ENCODE results near the gene LDLRAD3. TPM values are rescaled to one million over a fixed set of nuclear protein-coding genes. Genes with fewer than 3 reads are reported as not detected.

Gene LDLRAD3
- total RNA-seq, 2 donors from 2014 or later, result 19.2 to 30.6 TPM

- Histone ChIP-seq H3K36me3 (ENCODE audit: control insufficient read depth, insufficient read depth, low read length) (no peaks in the 10 kb centered on the region), H3K4me1 (ENCODE audit: control insufficient read depth, insufficient read depth, low read length) (no peaks in the 10 kb centered on the region), H3K27me3 (ENCODE audit: control insufficient read depth, insufficient read depth, low read length, poor library complexity, severe bottlenecking) (no peaks in the 10 kb centered on the region), H3K4me3 (ENCODE audit: low read length) (no peak overlapping the region), H3K27ac (ENCODE audit: low read depth, low read length) (no peak overlapping the region), H3K9ac (ENCODE audit: extremely low read depth, low read length, poor library complexity, severe bottlenecking) (no peak overlapping the region), H3K9me3 (ENCODE audit: control insufficient read depth, low read length) (no peaks in the 10 kb centered on the region)
- H3K27ac Mint-ChIP-seq, result no peak overlapping the region
- H3K4me1 Mint-ChIP-seq, result peaks cover 16% of the 10 kb centered on the region
- H3K27me3 Mint-ChIP-seq (ENCODE audit: insufficient read depth), result no peaks in the 10 kb centered on the region
- 90 to 96% methylated on average over 2 to 3 of the region's 3 CpGs for WGBS, 2 experiments (ENCODE audit: insufficient coverage in 1 of 2, insufficient read length in 1 of 2)
- H3K36me3 Mint-ChIP-seq (ENCODE audit: low read depth), result peaks cover 2% of the 10 kb centered on the region
- H3K4me3 Mint-ChIP-seq, result no peak overlapping the region
- TF ChIP-seq CTCF (conservative IDR thresholded peaks at IDR 0.05), result no peak
- H3K9me3 Mint-ChIP-seq, result no peaks in the 10 kb centered on the region
- no peak for DNase-seq
These were observed 10.3 kb downstream of the LDLRAD3 start for GRCh38 chr11:35954205-35954604.

DNA sequence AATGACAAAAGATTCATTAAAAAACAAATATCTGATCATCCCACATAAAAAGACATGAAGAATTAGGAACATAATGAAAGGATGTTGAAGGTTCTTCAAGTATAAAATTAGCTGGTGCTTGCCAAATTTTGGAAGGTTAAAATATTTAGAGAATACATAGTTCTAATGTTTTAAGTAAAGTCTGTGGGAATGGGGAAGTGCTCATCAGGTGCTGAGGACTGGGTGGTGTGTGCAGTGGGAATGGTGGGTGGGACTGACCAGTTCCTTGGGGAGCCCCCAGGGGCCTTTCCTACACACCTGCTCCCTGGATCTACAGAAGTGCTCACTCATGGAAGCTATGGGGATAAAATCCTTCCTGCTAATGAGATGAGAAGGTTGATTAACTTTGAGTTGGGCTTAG lies 11.8 kb downstream of the LDLRAD3 start:
- Histone ChIP-seq H3K9ac (ENCODE audit: extremely low read depth, low read length, poor library complexity, severe bottlenecking) (no peak overlapping the region), H3K4me1 (ENCODE audit: control insufficient read depth, insufficient read depth, low read length) (no peaks in the 10 kb centered on the region), H3K36me3 (ENCODE audit: control insufficient read depth, insufficient read depth, low read length) (no peaks in the 10 kb centered on the region), H3K27ac (ENCODE audit: low read depth, low read length) (no peak overlapping the region), H3K27me3 (ENCODE audit: control insufficient read depth, insufficient read depth, low read length, poor library complexity, severe bottlenecking) (no peaks in the 10 kb centered on the region), H3K4me3 (ENCODE audit: low read length) (no peak overlapping the region), H3K9me3 (ENCODE audit: control insufficient read depth, low read length) (no peaks in the 10 kb centered on the region)
- Mint-ChIP-seq H3K27me3 (ENCODE audit: insufficient read depth) (no peaks in the 10 kb centered on the region), H3K9me3 (no peaks in the 10 kb centered on the region), H3K4me3 (no peak overlapping the region), H3K36me3 (ENCODE audit: low read depth) (peaks cover 2% of the 10 kb centered on the region), H3K27ac (no peak overlapping the region), H3K4me1 (peaks cover 12% of the 10 kb centered on the region)
- DNase-seq, result no peak
- no peak for TF ChIP-seq CTCF (conservative IDR thresholded peaks at IDR 0.05)

- Mint-ChIP-seq H3K9me3 (peaks cover 20% of the 10 kb centered on the region), H3K36me3 (ENCODE audit: low read depth) (peaks cover 17% of the 10 kb centered on the region), H3K27ac (no peak overlapping the region), H3K4me1 (peaks cover 14% of the 10 kb centered on the region), H3K4me3 (no peak overlapping the region), H3K27me3 (ENCODE audit: insufficient read depth) (no peaks in the 10 kb centered on the region)
- H3K27me3 ChIP-seq (ENCODE audit: control insufficient read depth, insufficient read depth, low read length, poor library complexity, severe bottlenecking), result no peaks in the 10 kb centered on the region
- 90 to 100% methylated on average over 3 to 8 of the region's 8 CpGs for WGBS, 2 experiments (ENCODE audit: insufficient coverage in 1 of 2, insufficient read length in 1 of 2)
- peaks cover 19% of the 10 kb centered on the region for H3K9me3 ChIP-seq (ENCODE audit: control insufficient read depth, low read length)
- TF ChIP-seq CTCF (conservative IDR thresholded peaks at IDR 0.05), result no peak
- no peak overlapping the region for H3K9ac ChIP-seq (ENCODE audit: extremely low read depth, low read length, poor library complexity, severe bottlenecking)
- no peaks in the 10 kb centered on the region for H3K4me1 ChIP-seq (ENCODE audit: control insufficient read depth, insufficient read depth, low read length)
- H3K27ac ChIP-seq (ENCODE audit: low read depth, low read length), result no peak overlapping the region
- no peak for DNase-seq
- no peak overlapping the region for H3K4me3 ChIP-seq (ENCODE audit: low read length)
- H3K36me3 ChIP-seq (ENCODE audit: control insufficient read depth, insufficient read depth, low read length), result no peaks in the 10 kb centered on the region
These were observed 18.7 kb downstream of the LDLRAD3 start for GRCh38 chr11:35962369-35963138.
